Measurements from ENCODE around the gene VWF.
"Not testable (repeated sequence)": the region's sequence is repeated elsewhere in the genome, so short reads cannot be mapped to it uniquely, and the experiment has no call there.

GRCh38 chr12:6016004-6016403 lies 108.5 kb downstream of the VWF start:
- TF ChIP-seq, protein P1, sequence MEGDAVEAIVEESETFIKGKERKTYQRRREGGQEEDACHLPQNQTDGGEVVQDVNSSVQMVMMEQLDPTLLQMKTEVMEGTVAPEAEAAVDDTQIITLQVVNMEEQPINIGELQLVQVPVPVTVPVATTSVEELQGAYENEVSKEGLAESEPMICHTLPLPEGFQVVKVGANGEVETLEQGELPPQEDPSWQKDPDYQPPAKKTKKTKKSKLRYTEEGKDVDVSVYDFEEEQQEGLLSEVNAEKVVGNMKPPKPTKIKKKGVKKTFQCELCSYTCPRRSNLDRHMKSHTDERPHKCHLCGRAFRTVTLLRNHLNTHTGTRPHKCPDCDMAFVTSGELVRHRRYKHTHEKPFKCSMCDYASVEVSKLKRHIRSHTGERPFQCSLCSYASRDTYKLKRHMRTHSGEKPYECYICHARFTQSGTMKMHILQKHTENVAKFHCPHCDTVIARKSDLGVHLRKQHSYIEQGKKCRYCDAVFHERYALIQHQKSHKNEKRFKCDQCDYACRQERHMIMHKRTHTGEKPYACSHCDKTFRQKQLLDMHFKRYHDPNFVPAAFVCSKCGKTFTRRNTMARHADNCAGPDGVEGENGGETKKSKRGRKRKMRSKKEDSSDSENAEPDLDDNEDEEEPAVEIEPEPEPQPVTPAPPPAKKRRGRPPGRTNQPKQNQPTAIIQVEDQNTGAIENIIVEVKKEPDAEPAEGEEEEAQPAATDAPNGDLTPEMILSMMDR (IDR thresholded peaks at IDR 0.05; ENCODE audit: insufficient read depth, low read length), result not testable (repeated sequence)
- not testable (repeated sequence) for TF ChIP-seq REST (IDR thresholded peaks at IDR 0.05; ENCODE audit: insufficient replicate concordance, low read depth)
